Sigmoid colon (tissue), 4 donors: ENCODE results near the gene GALNT17.

Source experiments
- CTCF ChIP-seq, 4 experiments: fragments of 450-650 bp in 3 of 4; fragments of 200-600 bp in 1 of 4; IDR thresholded peaks; one replicate each; pipeline ENCODE4 v1.5.1; 2016 to 2019; ENCODE audit warnings: antibody characterized with exemption in 4 of 4, mild to moderate bottlenecking in 3 of 4, moderate library complexity in 2 of 4
- EP300 ChIP-seq, 4 donors: sonication (generic); formaldehyde crosslinking; IDR thresholded peaks; one replicate each; pipeline ENCODE4 v1.6.1; 2017; ENCODE audit warnings: antibody characterized with exemption in 4 of 4
- POLR2AphosphoS5 ChIP-seq, 4 donors: sonication (generic); formaldehyde crosslinking; IDR thresholded peaks; one replicate each; pipeline ENCODE4 v1.6.1; 2017; ENCODE audit warnings: antibody characterized with exemption in 4 of 4

GRCh38 chr7:71137479-71137878 is 5.5 kb downstream of the GALNT17 start:
- TF ChIP-seq POLR2AphosphoS5 (IDR thresholded peaks at IDR 0.05) (no peak), EP300 (IDR thresholded peaks at IDR 0.05) (no peak), CTCF (IDR thresholded peaks at IDR 0.05) (no peak)
